ENCODE measurements around the gene THBS3.

DNA sequence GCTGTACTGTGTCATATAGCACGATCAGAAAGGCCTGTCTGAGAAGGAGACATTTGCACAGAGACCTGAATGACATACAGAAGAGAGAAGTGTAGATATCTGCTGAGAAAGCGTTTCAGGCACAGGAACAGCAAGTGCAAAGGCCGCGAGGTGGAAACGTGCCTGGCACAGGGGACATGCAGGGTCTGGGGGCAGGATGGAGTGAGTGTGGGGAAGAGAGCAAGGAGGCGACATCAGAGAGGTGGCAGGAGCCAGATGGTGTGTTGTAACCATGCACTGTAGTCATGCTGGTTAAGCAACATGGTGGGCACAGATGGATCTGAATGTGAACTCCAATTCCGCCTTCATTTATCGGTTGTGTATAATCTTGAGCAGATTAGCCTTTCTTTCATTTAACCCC lies 47.6 kb downstream of the THBS3 start:
- TF ChIP-seq POLR2A (IDR thresholded peaks at IDR 0.05) = no peak
- TF ChIP-seq, protein P1, sequence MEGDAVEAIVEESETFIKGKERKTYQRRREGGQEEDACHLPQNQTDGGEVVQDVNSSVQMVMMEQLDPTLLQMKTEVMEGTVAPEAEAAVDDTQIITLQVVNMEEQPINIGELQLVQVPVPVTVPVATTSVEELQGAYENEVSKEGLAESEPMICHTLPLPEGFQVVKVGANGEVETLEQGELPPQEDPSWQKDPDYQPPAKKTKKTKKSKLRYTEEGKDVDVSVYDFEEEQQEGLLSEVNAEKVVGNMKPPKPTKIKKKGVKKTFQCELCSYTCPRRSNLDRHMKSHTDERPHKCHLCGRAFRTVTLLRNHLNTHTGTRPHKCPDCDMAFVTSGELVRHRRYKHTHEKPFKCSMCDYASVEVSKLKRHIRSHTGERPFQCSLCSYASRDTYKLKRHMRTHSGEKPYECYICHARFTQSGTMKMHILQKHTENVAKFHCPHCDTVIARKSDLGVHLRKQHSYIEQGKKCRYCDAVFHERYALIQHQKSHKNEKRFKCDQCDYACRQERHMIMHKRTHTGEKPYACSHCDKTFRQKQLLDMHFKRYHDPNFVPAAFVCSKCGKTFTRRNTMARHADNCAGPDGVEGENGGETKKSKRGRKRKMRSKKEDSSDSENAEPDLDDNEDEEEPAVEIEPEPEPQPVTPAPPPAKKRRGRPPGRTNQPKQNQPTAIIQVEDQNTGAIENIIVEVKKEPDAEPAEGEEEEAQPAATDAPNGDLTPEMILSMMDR (IDR thresholded peaks at IDR 0.05) = no peak
